ENCODE results near the gene NFATC4. TPM values are rescaled to one million over a fixed set of nuclear protein-coding genes. Genes with fewer than 3 reads are reported as not detected.
A peak's percentile ranks its signal among the peaks of the same experiment; 100 is the strongest.

The NFATC4 gene
- total and polyA plus RNA-seq, 10 donors: 10.7 to 145 (median 23.0) TPM

- Histone ChIP-seq H3K9me3 (no peaks in the 10 kb centered on the region), H3K36me3 (no peaks in the 10 kb centered on the region), H3K27me3 (replicated peaks in 1 of 7) (peaks cover 0 to 20% (median 0%) of the 10 kb centered on the region in 7 donors), H3K4me3 (peak overlapping the region in 2 of 8 donors; percentile 65 to 81), H3K4me1 (peaks cover 14 to 48% (median 25%) of the 10 kb centered on the region in 6 donors), H3K27ac (peak overlapping the region in 7 of 8 donors; percentile 41 to 78 (median 67))
- 57 to 73% (median 62%) methylated on average over 6 of the region's 6 CpGs for WGBS, 5 donors
- TF ChIP-seq POLR2AphosphoS5 (IDR thresholded peaks at IDR 0.05) (no peak), CTCF (IDR thresholded peaks at IDR 0.05 in 8 of 11, conservative IDR thresholded peaks at IDR 0.05 in 3 of 11) (no peak), POLR2A (IDR thresholded peaks at IDR 0.05) (no peak)
- DNase-seq: no peak
- intact Hi-C loops (cut with DNase I; ENCODE audit: low total_unique reads): no loop called here
Observed at GRCh38 chr14:24397639-24398292, 29.8 kb downstream of the NFATC4 start.

- Histone ChIP-seq H3K36me3 (no peaks in the 10 kb centered on the region), H3K27me3 (replicated peaks in 1 of 7) (peaks cover 0 to 20% (median 0%) of the 10 kb centered on the region in 7 donors), H3K9me3 (no peaks in the 10 kb centered on the region), H3K4me3 (peak overlapping the region in 5 of 8 donors; percentile 51 to 81 (median 53)), H3K27ac (peak overlapping the region in 7 of 8 donors; percentile 41 to 78 (median 67)), H3K4me1 (peaks cover 14 to 48% (median 25%) of the 10 kb centered on the region in 6 donors)
- 21 to 55% (median 26%) methylated on average over 7 of the region's 7 CpGs for WGBS, 5 donors
- intact Hi-C loops (cut with DNase I; ENCODE audit: low total_unique reads): no loop called here
- no peak for DNase-seq
- TF ChIP-seq POLR2AphosphoS5 (IDR thresholded peaks at IDR 0.05) (no peak), CTCF (IDR thresholded peaks at IDR 0.05 in 8 of 11, conservative IDR thresholded peaks at IDR 0.05 in 3 of 11) (no peak), POLR2A (IDR thresholded peaks at IDR 0.05) (no peak)
Observed at GRCh38 chr14:24398293-24398652, 30.3 kb downstream of the NFATC4 start.

GRCh38 chr14:24398653-24399446 is 30.9 kb downstream of the NFATC4 start, which contains the start of gene NYNRIN:
TSS of gene NYNRIN (plus strand) at chr14:24399003. CDS start at chr14:24399247, 244 bp downstream.
- H3K4me1 ChIP-seq: peaks cover 14 to 48% (median 28%) of the 10 kb centered on the region in 6 donors
- no peaks in the 10 kb centered on the region for H3K9me3 ChIP-seq
- peak; percentile 85 for DNase-seq
- H3K27ac ChIP-seq: peak within 1 kb of the TSS in 7 of 8 donors; percentile 41 to 78 (median 67)
- peak within 1 kb of the TSS; percentile 43 to 81 (median 52) for H3K4me3 ChIP-seq
- WGBS, 5 donors: 2 to 9% (median 3%) methylated on average over 15 to 54 of the region's 57 CpGs
- TF ChIP-seq POLR2AphosphoS5 (IDR thresholded peaks at IDR 0.05) (peak; percentile 62 to 83 (median 76)), CTCF (IDR thresholded peaks at IDR 0.05 in 8 of 11, conservative IDR thresholded peaks at IDR 0.05 in 3 of 11) (no peak), POLR2A (IDR thresholded peaks at IDR 0.05) (no peak)
- peaks cover 0 to 20% (median 0%) of the 10 kb centered on the region in 7 donors for H3K27me3 ChIP-seq (replicated peaks in 1 of 7)
- intact Hi-C loops (cut with DNase I; ENCODE audit: low total_unique reads): no loop called here
- no peaks in the 10 kb centered on the region for H3K36me3 ChIP-seq

GRCh38 chr14:24399447-24399822 is 31.5 kb downstream of the NFATC4 start:
- peaks cover 14 to 48% (median 28%) of the 10 kb centered on the region in 6 donors for H3K4me1 ChIP-seq
- 20 to 31% (median 25%) methylated on average over 8 of the region's 8 CpGs for WGBS, 5 donors

More at GRCh38 chr14:24399447-24399822, 31.5 kb downstream of the NFATC4 start:
- Histone ChIP-seq H3K4me3 (peak overlapping the region; percentile 43 to 81 (median 52)), H3K9me3 (no peaks in the 10 kb centered on the region), H3K27ac (peak overlapping the region in 7 of 8 donors; percentile 41 to 78 (median 67)), H3K27me3 (replicated peaks in 1 of 7) (peaks cover 0 to 20% (median 0%) of the 10 kb centered on the region in 7 donors), H3K36me3 (no peaks in the 10 kb centered on the region)
- intact Hi-C loops (cut with DNase I; ENCODE audit: low total_unique reads): no loop called here
- DNase-seq: no peak
- TF ChIP-seq POLR2AphosphoS5 (IDR thresholded peaks at IDR 0.05) (no peak), POLR2A (IDR thresholded peaks at IDR 0.05) (no peak), CTCF (IDR thresholded peaks at IDR 0.05 in 8 of 11, conservative IDR thresholded peaks at IDR 0.05 in 3 of 11) (no peak)

Data from spleen (tissue), 11 donors.